IMR-90 (cell line): ENCODE results near the gene ENOX1. TPM values are rescaled to one million over a fixed set of nuclear protein-coding genes. Genes with fewer than 3 reads are reported as not detected.

Experiments
- ATAC-seq: fragments of 200-7000 bp; cut with Tn5 transposase; 2 replicates; pipeline ENCODE4 v1.9.1; 2020; ENCODE audit warnings: low read depth, mild to moderate bottlenecking, moderate library complexity
- BruUV-seq: library from RNA; stranded (reverse); fragments of 400-500 nt; replicated peaks from 2 replicates; lab custom pipeline; 2021; lab: Mats Ljungman, UMichigan
- CTCF ChIA-PET: fragments of 300-600 bp; formaldehyde crosslinking; extraction: SDS; loops from one replicate; lab custom pipeline; 2021; ENCODE audit warnings: antibody characterized with exemption; lab: Yijun Ruan, JAX
- POLR2A ChIA-PET: fragments of 300-600 bp; sonication (Branson Sonifier 250); formaldehyde crosslinking; loops from one replicate; lab custom pipeline; 2022; ENCODE audit warnings: antibody characterized with exemption; ENCODE audit not compliant: unreplicated experiment; lab: Charles Lee
- DNase-seq: peaks from one replicate; pipeline ENCODE4 v3.0.0; 2013
- H2AFZ ChIP-seq: replicated peaks from 2 replicates; pipeline ENCODE3; 2013; ENCODE audit warnings: low read length, mild to moderate bottlenecking; ENCODE audit not compliant: poor library complexity
- H2AK5ac ChIP-seq: 2 replicates; pipeline ENCODE4 v1.6.1; 2013; ENCODE audit warnings: low read depth, low read length, inconsistent platforms
- H2AK9ac ChIP-seq: replicated peaks from 2 replicates; pipeline ENCODE3; 2013; ENCODE audit warnings: mild to moderate bottlenecking, low read depth, low read length, moderate library complexity; ENCODE audit not compliant: poor library complexity
- H2BK120ac ChIP-seq: 2 replicates; pipeline ENCODE4 v1.6.1; 2013; ENCODE audit warnings: low read depth, low read length, inconsistent platforms
- H2BK15ac ChIP-seq: 3 replicates; pipeline ENCODE4 v1.6.1; 2013; ENCODE audit warnings: low read depth, low read length, inconsistent platforms
- H2BK20ac ChIP-seq: 2 replicates; pipeline ENCODE4 v1.6.1; 2013; ENCODE audit warnings: low read depth, mild to moderate bottlenecking, inconsistent platforms, low read length, moderate library complexity
- H2BK5ac ChIP-seq: 2 replicates; pipeline ENCODE4 v1.6.1; 2013; ENCODE audit warnings: mild to moderate bottlenecking, low read depth, low read length, inconsistent platforms; ENCODE audit not compliant: poor library complexity, severe bottlenecking
- H3K14ac ChIP-seq: replicated peaks from 2 replicates; pipeline ENCODE4 v1.6.1; 2013; ENCODE audit warnings: low read depth, low read length, inconsistent platforms
- H3K18ac ChIP-seq: 2 replicates; pipeline ENCODE4 v1.6.1; 2013; ENCODE audit warnings: low read depth, low read length, control low read depth
- H3K23ac ChIP-seq: 2 replicates; pipeline ENCODE4 v1.6.1; 2013; ENCODE audit warnings: low read depth, low read length, inconsistent platforms
- H3K27ac ChIP-seq: 2 replicates; pipeline ENCODE4 v1.5.1; 2013; ENCODE audit warnings: mild to moderate bottlenecking, control low read depth, low read length; ENCODE audit not compliant: insufficient read depth
- H3K27me3 ChIP-seq: 2 replicates; pipeline ENCODE4 v1.6.1; 2013; ENCODE audit warnings: low read length; ENCODE audit not compliant: control insufficient read depth, insufficient read depth
- H3K36me3 ChIP-seq: 2 replicates; pipeline ENCODE4 v1.6.1; 2013; ENCODE audit warnings: low read length, mixed read lengths; ENCODE audit not compliant: control insufficient read depth, insufficient read depth
- H3K4ac ChIP-seq: 2 replicates; pipeline ENCODE4 v1.6.1; 2013; ENCODE audit warnings: low read depth, low read length, inconsistent platforms
- H3K4me1 ChIP-seq: 2 replicates; pipeline ENCODE4 v1.6.1; 2013; ENCODE audit warnings: low read length, mixed read lengths; ENCODE audit not compliant: control insufficient read depth, insufficient read depth
- H3K4me2 ChIP-seq: 2 replicates; pipeline ENCODE4 v1.6.1; 2013; ENCODE audit warnings: low read depth, mild to moderate bottlenecking, control low read depth, low read length, moderate library complexity
- H3K4me3 ChIP-seq: 2 replicates; pipeline ENCODE4 v1.5.1; 2013; ENCODE audit warnings: low read depth, mild to moderate bottlenecking, control low read depth, low read length, moderate library complexity; ENCODE audit not compliant: insufficient read depth
- H3K56ac ChIP-seq: 2 replicates; pipeline ENCODE4 v1.6.1; 2013; ENCODE audit warnings: low read length, inconsistent platforms; ENCODE audit not compliant: insufficient read depth; ENCODE audit errors: extremely low read depth
- H3K79me1 ChIP-seq, 2 experiments: 2 replicates each; pipeline ENCODE4 v1.6.1; 2013; ENCODE audit warnings: low read length in 2 of 2, inconsistent platforms in 1 of 2, low read depth in 1 of 2
- H3K9ac ChIP-seq: 2 replicates; pipeline ENCODE4 v1.6.1; 2013; ENCODE audit warnings: low read depth, low read length, control low read depth
- H3K9me1 ChIP-seq: 2 replicates; pipeline ENCODE4 v1.6.1; 2013; ENCODE audit warnings: low read length, inconsistent platforms; ENCODE audit not compliant: insufficient read depth
- H3K9me3 ChIP-seq: 2 replicates; pipeline ENCODE4 v1.6.1; 2013; ENCODE audit warnings: low read length; ENCODE audit not compliant: control insufficient read depth, insufficient read depth
- H4K20me1 ChIP-seq: 2 replicates; pipeline ENCODE4 v1.6.1; 2013; ENCODE audit warnings: low read length, inconsistent platforms; ENCODE audit not compliant: insufficient read depth
- H4K5ac ChIP-seq: 2 replicates; pipeline ENCODE4 v1.6.1; 2013; ENCODE audit warnings: mild to moderate bottlenecking, low read depth, low read length, control low read depth
- H4K8ac ChIP-seq, 2 experiments: 2 replicates each; pipeline ENCODE4 v1.6.1; 2013; ENCODE audit warnings: low read depth in 2 of 2, low read length in 2 of 2, control low read depth in 1 of 2, inconsistent platforms in 1 of 2
- H4K91ac ChIP-seq: 2 replicates; pipeline ENCODE4 v1.6.1; 2013; ENCODE audit warnings: low read depth, low read length, inconsistent platforms; ENCODE audit not compliant: insufficient read depth
- BHLHE40 ChIP-seq: fragments of 150-350 bp; IDR thresholded peaks from 2 replicates; pipeline ENCODE4 v1.6.1; 2016; ENCODE audit warnings: mild to moderate bottlenecking, low read depth, low read length
- CHD1 ChIP-seq: IDR thresholded peaks from 2 replicates; pipeline ENCODE4 v1.6.1; 2012; ENCODE audit warnings: low read depth, low read length, improper control_type of control experiment
- CTCF ChIP-seq: conservative IDR thresholded peaks from 2 replicates; pipeline ENCODE4 v1.5.1; 2012; ENCODE audit warnings: mild to moderate bottlenecking, low read depth, low read length, improper control_type of control experiment
- ELK1 ChIP-seq: fragments of 150-350 bp; IDR thresholded peaks from 2 replicates; pipeline ENCODE4 v1.6.1; 2016; ENCODE audit warnings: low read depth, mild to moderate bottlenecking, low read length, moderate library complexity, borderline replicate concordance
- MAFK ChIP-seq: IDR thresholded peaks from 2 replicates; pipeline ENCODE4 v1.6.1; 2012; ENCODE audit warnings: low read depth, low read length, improper control_type of control experiment
- MAZ ChIP-seq: IDR thresholded peaks from 2 replicates; pipeline ENCODE4 v1.6.1; 2012; ENCODE audit warnings: low read depth, mild to moderate bottlenecking, low read length, improper control_type of control experiment, moderate library complexity, borderline replicate concordance
- NFE2L2 ChIP-seq: fragments of 150-350 bp; IDR thresholded peaks from 2 replicates; pipeline ENCODE4 v1.6.1; 2016; ENCODE audit warnings: low read depth, mild to moderate bottlenecking, low read length
- POLR2A ChIP-seq: IDR thresholded peaks from 2 replicates; pipeline ENCODE4 v1.6.1; 2012; ENCODE audit warnings: mild to moderate bottlenecking, low read depth, low read length
- RAD21 ChIP-seq: IDR thresholded peaks from 2 replicates; pipeline ENCODE4 v1.6.1; 2012; ENCODE audit warnings: low read length, improper control_type of control experiment
- RCOR1 ChIP-seq: IDR thresholded peaks from 2 replicates; pipeline ENCODE4 v1.6.1; 2012; ENCODE audit warnings: mild to moderate bottlenecking, low read length, improper control_type of control experiment; ENCODE audit not compliant: insufficient replicate concordance
- RFX5 ChIP-seq: IDR thresholded peaks from 2 replicates; pipeline ENCODE4 v1.8.0; 2012; ENCODE audit warnings: low read depth, mild to moderate bottlenecking, low read length, moderate library complexity
- SMC3 ChIP-seq: fragments of 150-350 bp; IDR thresholded peaks from 2 replicates; pipeline ENCODE4 v1.6.1; 2016; ENCODE audit warnings: low read depth, mild to moderate bottlenecking, antibody characterized with exemption, low read length, moderate library complexity
- USF2 ChIP-seq: fragments of 150-350 bp; IDR thresholded peaks from 2 replicates; pipeline ENCODE4 v1.6.1; 2017; ENCODE audit warnings: mild to moderate bottlenecking, antibody characterized with exemption, low read length, low read depth
- WGBS, 2 experiments: methylation state at CpG; one replicate each; pipeline versions ENCODE4 v1.1.5 to v1.1.7; 2013; ENCODE audit warnings: missing lambda C conversion rate in 2 of 2; ENCODE audit not compliant: insufficient read length in 1 of 2; ENCODE audit errors: extremely low coverage in 2 of 2; 5-methylcytosine and 5-hydroxymethylcytosine counted together
- dilution Hi-C: fragments of 300-500 bp; cut with HindIII; formaldehyde crosslinking; loops from one replicate; pipeline ENCODE4 v1.14.3; 2018; ENCODE audit warnings: low sequenced_read_pairs; ENCODE audit not compliant: unreplicated experiment
- in situ Hi-C: fragments of 300-500 bp; cut with MboI; formaldehyde crosslinking; loops from 3 replicates; pipeline ENCODE4 v1.14.3; 2019; ENCODE audit warnings: low sequenced_read_pairs, inconsistent platforms, mixed read lengths
- intact Hi-C: fragments of 100-400 bp; cut with micrococcal nuclease; formaldehyde crosslinking; loops from 2 replicates; pipeline ENCODE4 v1.10.0; 2022
- polyA plus RNA-seq, 3 experiments: library from polyadenylated mRNA; depleted of rRNA; stranded (reverse); fragments of >200 nt; gene quantifications; 2 replicates each; pipeline ENCODE4 v1.2.3, GENCODE V29; 2012; ENCODE audit warnings: low replicate concordance in 1 of 3
- total RNA-seq: library from RNA; depleted of rRNA; stranded (reverse); fragments of >200 nt; gene quantifications from 2 replicates; pipeline ENCODE4 v1.2.3, GENCODE V29; 2012

ENOX1 gene
- total and polyA plus RNA-seq, 2 of the 4 experiments (the other 2 are of a cell fraction) = 0.99 to 1.3 TPM

GRCh38 chr13:43235028-43235427 is 551.7 kb downstream of the ENOX1 start:
- Histone ChIP-seq H3K4me2 (no peak overlapping the region), H3K4me3 (no peak overlapping the region), H2BK20ac (no peak overlapping the region), H4K20me1 (no peaks in the 10 kb centered on the region), H2BK15ac (no peak overlapping the region), H3K4me1 (no peaks in the 10 kb centered on the region), H2AFZ (no peak overlapping the region), H4K5ac (no peak overlapping the region), H2BK120ac (no peak overlapping the region), H3K36me3 (no peaks in the 10 kb centered on the region), H4K91ac (no peak overlapping the region), H2BK5ac (no peak overlapping the region), H4K8ac (no peak overlapping the region), H3K23ac (no peak overlapping the region), H3K18ac (no peak overlapping the region), H3K9me1 (peaks cover 5% of the 10 kb centered on the region), H3K9ac (no peak overlapping the region), H3K56ac (no peak overlapping the region), H3K27me3 (no peaks in the 10 kb centered on the region), H2AK5ac (no peak overlapping the region), H3K4ac (no peak overlapping the region), H3K27ac (no peak overlapping the region), H3K9me3 (no peaks in the 10 kb centered on the region), H2AK9ac (no peak overlapping the region), H3K14ac (no peak overlapping the region), H3K79me1 (no peaks in the 10 kb centered on the region)
- ChIA-PET POLR2A (no interaction called here), CTCF (interaction anchor here (1.2 kb wide), 1 partner anchor 48 kb away, joined by 3 read pairs; no protein-coding TSS in a partner anchor)
- dilution Hi-C loops = no loop called here
- BruUV-seq = no TSS peak
- in situ Hi-C loops = no loop called here
- intact Hi-C loops = no loop called here
- no CpG with 5 or more reads among the region's 1 CpG for WGBS, 2 experiments
- no peak for DNase-seq
- ATAC-seq = no peak
- TF ChIP-seq CHD1 (no peak), CTCF (no peak), ELK1 (no peak), SMC3 (no peak), NFE2L2 (no peak), RFX5 (no peak), RCOR1 (no peak), MAZ (no peak), USF2 (no peak), MAFK (no peak), POLR2A (no peak), RAD21 (no peak), BHLHE40 (no peak)
